Lower lobe of right lung (tissue), 2 donors: Measurements from ENCODE around the gene NBL1. TPM values are rescaled to one million over a fixed set of nuclear protein-coding genes. Genes with fewer than 3 reads are reported as not detected.

Source experiments
- ATAC-seq, 2 donors: fragments of 200-7000 bp; cut with Tn5 transposase; one replicate each; pipeline ENCODE4 v1.9.1; 2020 to 2022; ENCODE audit warnings: mild to moderate bottlenecking in 2 of 2, moderate library complexity in 2 of 2
- DNase-seq: peaks from one replicate; pipeline ENCODE4 v3.0.0-alpha.2; 2020
- H3K27ac ChIP-seq: fragments of 200-600 bp; one replicate; pipeline ENCODE4 v1.8.0; 2022
- H3K27me3 ChIP-seq: fragments of 200-600 bp; one replicate; pipeline ENCODE4 v1.8.0; 2022; ENCODE audit warnings: low read depth
- H3K36me3 ChIP-seq: fragments of 200-600 bp; one replicate; pipeline ENCODE4 v1.8.0; 2022; ENCODE audit warnings: mild to moderate bottlenecking
- H3K4me1 ChIP-seq: fragments of 200-600 bp; one replicate; pipeline ENCODE4 v1.8.0; 2022
- H3K4me3 ChIP-seq: fragments of 200-600 bp; one replicate; pipeline ENCODE4 v1.8.0; 2022; ENCODE audit warnings: mild to moderate bottlenecking
- H3K9me3 ChIP-seq: fragments of 200-600 bp; one replicate; pipeline ENCODE4 v1.8.0; 2022
- CTCF ChIP-seq: fragments of 200-600 bp; IDR thresholded peaks from one replicate; pipeline ENCODE4 v1.8.0; 2022; ENCODE audit warnings: antibody characterized with exemption, mild to moderate bottlenecking
- intact Hi-C: fragments of 100-400 bp; cut with DNase I; formaldehyde crosslinking; loops from one replicate; pipeline ENCODE4 v1.11.0; 2022
- total RNA-seq: library from RNA; stranded (reverse); fragmentation: NEBNext Ultra II Directional; extraction: Animal tissue kit (Norgen Biotek cat#: 25700); gene quantifications from one replicate; pipeline ENCODE4 v1.2.1, GENCODE V29; 2021
- donor health status: DM: no; HTN: yes; CAD: no; lungs with severe emphysema.

Gene NBL1
- total RNA-seq, 1 donor from 2014 or later, result 126 TPM

- TF ChIP-seq CTCF, result no peak
- H3K4me3 ChIP-seq, result no peak overlapping the region
- intact Hi-C loops, result no loop called here
- no peak for ATAC-seq
- H3K9me3 ChIP-seq, result no peaks in the 10 kb centered on the region
- no peak for DNase-seq
- H3K4me1 ChIP-seq, result peaks cover 26% of the 10 kb centered on the region
- no peaks in the 10 kb centered on the region for H3K27me3 ChIP-seq
- H3K36me3 ChIP-seq, result peaks cover 12% of the 10 kb centered on the region
- H3K27ac ChIP-seq, result no peak overlapping the region
Measured at GRCh38 chr1:19610282-19610981, 33.7 kb upstream of the NBL1 start.

DNA sequence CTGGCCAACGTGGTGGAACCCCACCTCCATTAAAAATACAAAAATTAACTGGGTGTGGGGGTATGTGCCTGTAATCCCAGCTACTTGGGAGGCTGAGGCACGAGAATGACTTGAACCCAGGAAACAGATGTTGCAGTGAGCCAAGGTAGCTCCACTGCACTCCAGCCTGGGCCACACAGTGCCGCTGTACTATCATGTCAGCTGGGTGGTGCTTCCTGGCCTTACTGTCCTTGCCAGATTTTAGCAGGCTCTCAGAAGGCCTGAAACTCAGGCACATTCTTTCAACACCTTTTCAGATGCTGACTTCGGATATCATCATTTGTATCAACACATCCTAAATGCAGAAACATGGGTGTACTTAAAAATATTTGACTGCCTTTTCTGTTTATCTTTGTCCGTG is 31.6 kb upstream of the NBL1 start:
- H3K36me3 ChIP-seq, result peaks cover 20% of the 10 kb centered on the region
- no peak overlapping the region for H3K4me3 ChIP-seq
- peaks cover 7% of the 10 kb centered on the region for H3K4me1 ChIP-seq
- DNase-seq (no peak), ATAC-seq (no peak)
- no peak for TF ChIP-seq CTCF
- H3K27me3 ChIP-seq, result no peaks in the 10 kb centered on the region
- H3K27ac ChIP-seq, result no peak overlapping the region
- H3K9me3 ChIP-seq, result no peaks in the 10 kb centered on the region
- intact Hi-C loops, result no loop called here

GRCh38 chr1:19613171-19613703 is 30.9 kb upstream of the NBL1 start:
- H3K4me1 ChIP-seq, result no peaks in the 10 kb centered on the region
- no peak for ATAC-seq
- no peaks in the 10 kb centered on the region for H3K9me3 ChIP-seq
- H3K27me3 ChIP-seq, result no peaks in the 10 kb centered on the region
- no peak overlapping the region for H3K4me3 ChIP-seq
- no peak for DNase-seq
- H3K27ac ChIP-seq, result no peak overlapping the region
- intact Hi-C loops, result no loop called here
- H3K36me3 ChIP-seq, result peaks cover 19% of the 10 kb centered on the region
- no peak for TF ChIP-seq CTCF

- no peak for TF ChIP-seq CTCF
- no peaks in the 10 kb centered on the region for H3K4me1 ChIP-seq
- ATAC-seq, result no peak
Measured at GRCh38 chr1:19615438-19615837, 28.7 kb upstream of the NBL1 start.

DNA sequence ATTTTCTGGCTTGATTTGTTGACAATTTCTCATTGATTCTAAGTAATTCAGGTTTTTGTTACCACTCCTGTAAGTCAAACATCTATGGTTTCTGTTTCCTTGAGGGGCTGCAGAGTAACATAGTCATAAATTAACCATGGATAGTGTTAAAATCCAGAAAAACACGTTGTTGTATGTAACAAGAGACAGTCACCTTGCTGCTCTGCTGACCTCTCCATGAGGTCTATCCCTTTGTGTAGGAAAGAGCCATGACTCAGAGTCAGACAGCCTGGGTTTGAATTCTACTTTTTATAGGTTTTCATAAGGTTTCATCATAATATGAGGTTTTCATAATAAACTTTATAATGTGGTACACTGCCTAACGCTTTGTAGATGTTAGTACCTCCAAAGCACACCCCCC is 27.6 kb upstream of the NBL1 start:
- Histone ChIP-seq H3K4me1 (no peaks in the 10 kb centered on the region), H3K4me3 (no peak overlapping the region), H3K9me3 (no peaks in the 10 kb centered on the region), H3K27ac (no peak overlapping the region), H3K36me3 (peaks cover 17% of the 10 kb centered on the region), H3K27me3 (no peaks in the 10 kb centered on the region)
- ATAC-seq, result no peak
- no peak for TF ChIP-seq CTCF
- no peak for DNase-seq
- intact Hi-C loops, result no loop called here

More at GRCh38 chr1:19615438-19615837, 28.7 kb upstream of the NBL1 start:
- H3K36me3 ChIP-seq, result peaks cover 17% of the 10 kb centered on the region
- DNase-seq, result no peak
- no peaks in the 10 kb centered on the region for H3K27me3 ChIP-seq
- no peak overlapping the region for H3K4me3 ChIP-seq
- no peaks in the 10 kb centered on the region for H3K9me3 ChIP-seq
- intact Hi-C loops, result no loop called here
- H3K27ac ChIP-seq, result no peak overlapping the region
